Epidermal melanocyte (primary cell): ENCODE measurements around the gene RNU1-1.
"Not testable (repeated sequence)": the region's sequence is repeated elsewhere in the genome, so short reads cannot be mapped to it uniquely, and the experiment has no call there.

Experiments used
- DNase-seq: peaks from one replicate; pipeline ENCODE4 v3.0.0; 2011; ENCODE audit warnings: low spot score; ENCODE audit not compliant: insufficient read length

The RNU1-1 gene

GRCh38 chr1:16521679-16522078 is 7.6 kb upstream of the RNU1-1 start:
- DNase-seq = not testable (repeated sequence)

- DNase-seq = no peak
These were observed 7.2 kb upstream of the RNU1-1 start for GRCh38 chr1:16521288-16521583.

- DNase-seq = not testable (repeated sequence)
These were observed 6.6 kb upstream of the RNU1-1 start for GRCh38 chr1:16520435-16521287.

- not testable (repeated sequence) for DNase-seq
These were observed 5.3 kb upstream of the RNU1-1 start for GRCh38 chr1:16519255-16519951.

GRCh38 chr1:16518913-16519254 is 4.8 kb upstream of the RNU1-1 start:
- not testable (repeated sequence) for DNase-seq

- not testable (repeated sequence) for DNase-seq
These were observed 2.8 kb upstream of the RNU1-1 start for GRCh38 chr1:16516694-16517410.

GRCh38 chr1:16513412-16514106 is 526 bp downstream of the RNU1-1 start:
- peak; percentile 29 for DNase-seq

- DNase-seq = not testable (repeated sequence)
These were observed 1.3 kb downstream of the RNU1-1 start for GRCh38 chr1:16512624-16513411.

GRCh38 chr1:16511926-16512325 is 2.2 kb downstream of the RNU1-1 start:
- DNase-seq = not testable (repeated sequence)

GRCh38 chr1:16508861-16509445 is 5.1 kb downstream of the RNU1-1 start:
- DNase-seq = not testable (repeated sequence)

GRCh38 chr1:16506364-16507136 is 7.5 kb downstream of the RNU1-1 start:
- not testable (repeated sequence) for DNase-seq

GRCh38 chr1:16505870-16506269 is 8.2 kb downstream of the RNU1-1 start:
- DNase-seq = not testable (repeated sequence)

- no peak for DNase-seq
These were observed 10.6 kb downstream of the RNU1-1 start for GRCh38 chr1:16503494-16503893.

- DNase-seq = not testable (repeated sequence)
These were observed 12.6 kb downstream of the RNU1-1 start for GRCh38 chr1:16501446-16501845.

- DNase-seq = not testable (repeated sequence)
These were observed 13.1 kb downstream of the RNU1-1 start for GRCh38 chr1:16500975-16501374.

GRCh38 chr1:16500466-16500865 is 13.6 kb downstream of the RNU1-1 start:
- not testable (repeated sequence) for DNase-seq

- DNase-seq = peak; percentile 88
These were observed 15.3 kb downstream of the RNU1-1 start for GRCh38 chr1:16498573-16499413.

- DNase-seq = not testable (repeated sequence)
These were observed 16.0 kb downstream of the RNU1-1 start for GRCh38 chr1:16498047-16498446.
